ENCODE data around the gene ELMO2.
A peak's percentile ranks its signal among the peaks of the same experiment; 100 is the strongest.

The ELMO2 gene

DNA sequence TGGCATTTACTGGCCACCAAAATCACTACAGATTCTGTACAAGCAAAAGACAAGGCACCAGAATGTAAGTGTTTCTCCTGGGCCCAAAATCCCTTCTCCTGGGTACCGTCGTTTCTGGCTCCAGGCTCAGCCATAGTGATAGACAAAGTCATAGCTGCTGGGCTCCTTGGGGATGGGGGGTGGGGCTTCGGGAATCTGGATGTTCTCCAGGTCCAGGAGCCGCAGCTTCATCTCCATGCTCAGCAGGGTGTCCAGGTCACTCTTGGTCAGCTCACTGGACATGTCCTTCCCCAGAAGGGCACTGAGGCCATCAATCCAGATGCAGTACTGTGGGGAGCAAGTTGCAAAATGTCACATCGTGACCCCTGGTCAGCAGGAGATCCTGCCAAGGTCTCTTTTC lies 39.2 kb downstream of the ELMO2 start:
- no peak for DNase-seq

DNA sequence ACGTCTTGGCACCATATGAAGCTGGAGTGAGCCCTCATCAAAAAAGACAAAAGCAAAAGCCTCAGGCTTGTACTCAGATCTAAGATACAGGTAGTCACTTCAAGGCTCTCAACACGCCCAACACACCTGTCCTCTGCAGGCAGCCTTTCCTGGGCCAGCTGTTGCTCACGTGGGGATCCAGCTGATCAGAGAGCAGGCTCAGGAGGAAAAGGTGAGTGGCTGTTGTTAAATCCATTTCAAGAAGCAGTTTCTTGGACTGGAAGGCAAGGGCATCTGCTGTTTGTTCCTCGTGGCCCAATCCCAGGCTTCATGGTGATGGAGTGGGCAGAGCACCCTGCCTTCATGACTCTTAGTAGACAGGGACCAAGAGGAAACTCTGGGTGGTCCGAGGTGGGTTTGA lies 39.6 kb downstream of the ELMO2 start:
- no peak for DNase-seq

DNA sequence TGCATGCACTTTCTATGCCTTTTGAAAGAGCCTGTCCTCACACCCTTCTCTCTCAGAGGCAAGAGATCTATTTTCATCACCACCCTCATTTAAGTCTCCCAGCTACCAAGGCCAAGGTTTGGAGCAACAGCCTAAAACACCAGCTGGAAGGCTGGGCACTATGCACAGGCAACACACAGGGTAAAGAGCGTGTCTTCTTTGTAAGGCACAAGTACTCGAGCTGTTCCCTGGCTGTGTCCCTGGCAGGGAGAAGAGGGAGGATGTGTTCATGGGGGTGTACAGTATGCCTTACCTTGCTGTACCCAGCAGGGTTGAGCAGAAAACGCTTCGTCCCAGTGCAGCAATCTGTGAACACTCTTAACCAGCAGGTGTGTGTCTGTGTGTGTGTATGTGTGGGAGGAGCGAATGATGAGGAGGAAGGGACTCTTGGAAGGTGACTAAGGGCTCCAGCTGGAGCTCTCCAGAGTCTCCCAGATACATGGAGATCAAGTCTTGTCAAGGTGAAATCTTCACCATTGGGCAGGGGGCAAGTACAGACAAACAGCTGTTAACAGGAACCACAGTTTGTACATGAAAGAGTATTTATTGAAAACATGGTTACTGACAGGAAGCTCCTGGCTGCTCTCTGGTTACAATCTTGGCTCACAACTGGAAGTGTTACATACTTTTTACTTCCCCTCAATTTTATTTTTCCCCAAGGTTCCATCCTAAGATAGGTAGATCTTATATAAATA lies 40.8 kb downstream of the ELMO2 start:
- no peak for DNase-seq

DNA sequence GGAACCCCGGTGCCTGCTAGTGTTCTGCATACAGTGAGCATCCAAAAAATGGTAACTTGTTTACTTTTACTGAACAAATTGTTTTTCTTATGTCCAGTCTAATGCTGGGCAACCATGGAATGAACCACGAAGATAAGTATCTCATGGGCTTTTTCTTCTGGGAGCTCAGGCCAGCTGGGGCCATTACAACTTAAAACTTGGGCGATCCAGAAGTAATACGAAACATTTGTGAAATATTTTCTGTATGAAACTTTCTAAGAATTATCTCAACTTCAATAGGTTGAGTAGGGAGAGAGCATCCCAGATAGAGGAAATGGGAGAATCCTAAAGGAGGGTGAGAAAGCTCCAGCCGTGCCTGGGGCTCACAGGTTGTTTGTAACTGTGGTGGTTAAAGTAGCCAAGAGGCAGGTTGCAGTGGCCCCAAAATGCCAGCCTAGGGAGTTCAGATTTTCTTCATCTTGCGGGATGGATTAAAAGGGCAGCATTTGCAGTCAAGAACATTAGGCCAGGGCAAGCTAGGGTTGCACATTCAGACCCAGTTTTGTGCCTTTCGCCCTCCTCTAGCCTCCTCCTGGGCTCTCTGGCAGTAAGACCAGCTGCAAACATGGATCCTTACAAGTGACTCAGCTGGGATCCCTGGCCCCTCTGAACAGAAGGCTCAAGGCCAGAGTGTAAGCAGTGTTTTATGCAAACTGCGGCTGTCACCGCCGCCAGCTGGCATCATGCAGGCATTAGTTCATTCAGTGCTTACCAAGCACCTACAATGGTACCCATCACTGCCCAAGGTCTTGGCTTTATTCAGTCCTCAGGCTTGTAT lies 41.5 kb downstream of the ELMO2 start:
- DNase-seq, result no peak

DNA sequence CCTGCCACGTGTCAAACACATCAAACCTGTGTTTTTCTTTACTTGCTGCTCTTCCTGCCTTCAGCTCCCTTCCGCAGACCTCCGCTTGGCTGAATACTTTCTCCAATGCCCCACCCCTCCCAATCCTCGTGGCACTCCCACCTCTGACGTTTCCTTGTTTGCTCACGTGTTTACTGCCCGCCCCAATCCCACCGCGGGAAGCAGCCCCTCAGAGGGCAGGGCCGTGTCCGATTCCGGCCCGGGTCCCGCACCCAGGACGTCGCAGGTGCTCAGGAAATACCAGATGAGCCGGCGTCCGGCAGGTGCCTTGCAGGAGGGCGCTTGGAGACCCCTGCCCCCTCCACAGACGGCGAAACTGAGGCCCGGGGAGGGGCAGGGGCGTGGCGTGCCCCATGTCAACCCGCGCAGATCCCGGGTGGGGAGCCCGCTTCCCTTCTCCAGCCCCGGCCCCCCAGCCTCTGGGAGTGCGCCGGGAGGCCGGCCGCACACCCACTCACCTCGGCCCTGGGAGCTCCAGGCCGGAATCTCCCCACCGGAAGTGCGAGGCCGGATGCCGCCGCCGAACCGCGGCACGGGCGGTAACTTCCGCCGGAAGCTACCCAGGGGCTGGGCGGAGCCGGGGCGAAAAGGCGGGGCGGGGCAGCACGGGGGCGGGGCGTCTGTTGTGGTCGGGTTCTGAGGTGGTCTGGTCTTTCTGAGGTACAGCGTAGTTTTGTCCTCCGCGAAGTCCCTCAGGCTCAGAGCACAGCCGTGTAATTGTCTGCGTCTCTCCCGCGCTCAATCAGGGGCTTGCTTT lies 42.3 kb downstream of the ELMO2 start:
- peak in 1 of 2 experiments; percentile 50 for DNase-seq

DNA sequence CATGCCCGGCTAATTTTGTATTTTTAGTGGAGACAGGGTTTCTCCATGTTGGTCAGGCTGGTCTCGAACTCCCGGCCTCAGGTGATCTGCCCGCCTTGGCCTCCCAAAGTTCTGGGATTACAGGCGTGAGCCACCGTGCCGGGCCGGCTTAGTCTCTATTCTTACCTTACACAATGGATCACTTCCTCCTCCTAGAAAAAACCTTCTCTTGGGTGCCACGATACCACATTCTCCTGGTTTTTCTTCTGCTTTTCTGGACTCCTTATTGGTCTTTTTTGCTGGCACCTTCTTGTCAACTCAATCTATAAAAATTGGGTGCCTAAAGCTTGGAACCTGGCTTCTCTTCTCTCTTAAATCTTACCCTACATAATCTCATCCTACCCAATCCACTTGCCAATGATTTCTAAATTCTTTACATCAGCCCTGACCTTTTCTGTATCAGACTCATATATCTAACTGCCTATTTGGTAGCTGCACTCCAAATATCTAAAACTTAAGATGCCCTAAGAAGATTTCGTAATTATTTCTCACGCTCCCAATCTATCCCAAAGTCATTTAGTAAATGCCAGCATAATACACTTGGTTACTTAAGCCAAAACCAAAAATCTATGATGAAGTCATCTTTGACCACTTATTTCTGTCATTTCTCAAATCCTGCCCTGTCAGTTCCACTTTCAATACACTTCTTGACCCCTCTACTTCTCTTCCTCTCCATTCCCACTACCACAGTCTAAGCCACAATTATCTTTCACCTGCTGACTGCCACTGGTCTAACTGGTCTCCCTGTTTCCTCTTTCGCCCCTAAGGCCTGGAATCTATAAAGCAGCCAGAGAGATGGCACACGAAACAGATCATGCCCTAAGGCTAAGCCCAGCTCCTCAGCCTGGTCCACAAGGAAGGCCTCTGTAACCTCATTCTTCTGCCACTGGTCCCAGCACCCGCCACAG lies 43.2 kb downstream of the ELMO2 start:
- DNase-seq, result no peak

DNA sequence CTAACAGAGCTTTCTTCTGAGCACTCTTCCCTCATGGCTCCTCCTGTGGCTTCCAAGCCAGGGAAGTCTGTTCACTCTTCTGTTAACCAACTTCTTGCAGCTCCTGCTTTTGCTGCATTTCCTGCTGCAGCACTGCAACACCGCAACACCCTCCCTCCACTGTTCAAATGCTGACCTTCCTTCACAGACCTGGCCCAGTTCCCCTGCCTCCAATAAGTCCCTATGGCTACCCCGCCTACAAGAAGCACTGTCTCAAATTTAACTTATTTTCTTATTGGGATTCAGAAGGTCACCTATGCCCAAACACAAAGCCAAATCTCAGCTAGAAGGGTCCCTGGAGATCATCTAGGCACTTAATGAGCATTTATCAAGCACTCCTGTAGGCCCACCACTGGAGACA lies 44.6 kb downstream of the ELMO2 start:
- DNase-seq, result no peak

DNA sequence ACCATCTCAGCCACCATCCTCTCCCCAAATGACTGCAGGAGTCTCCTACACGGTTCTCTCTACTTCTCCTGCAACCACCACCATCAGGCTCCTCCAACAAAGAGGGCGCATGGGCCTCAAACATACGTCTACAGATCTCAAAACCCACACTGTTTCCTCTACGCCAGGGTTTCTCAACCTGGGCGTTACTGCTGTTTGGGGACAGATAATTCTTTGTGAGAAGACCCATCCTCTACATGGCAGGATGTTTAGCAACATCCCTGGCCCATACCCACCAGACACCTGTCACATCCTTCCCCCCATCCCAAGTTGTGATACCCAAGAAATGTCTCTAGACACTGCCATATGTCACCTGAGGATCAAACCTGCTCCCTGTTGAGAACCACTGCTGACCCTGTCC lies 45.0 kb downstream of the ELMO2 start:
- DNase-seq, result no peak

DNA sequence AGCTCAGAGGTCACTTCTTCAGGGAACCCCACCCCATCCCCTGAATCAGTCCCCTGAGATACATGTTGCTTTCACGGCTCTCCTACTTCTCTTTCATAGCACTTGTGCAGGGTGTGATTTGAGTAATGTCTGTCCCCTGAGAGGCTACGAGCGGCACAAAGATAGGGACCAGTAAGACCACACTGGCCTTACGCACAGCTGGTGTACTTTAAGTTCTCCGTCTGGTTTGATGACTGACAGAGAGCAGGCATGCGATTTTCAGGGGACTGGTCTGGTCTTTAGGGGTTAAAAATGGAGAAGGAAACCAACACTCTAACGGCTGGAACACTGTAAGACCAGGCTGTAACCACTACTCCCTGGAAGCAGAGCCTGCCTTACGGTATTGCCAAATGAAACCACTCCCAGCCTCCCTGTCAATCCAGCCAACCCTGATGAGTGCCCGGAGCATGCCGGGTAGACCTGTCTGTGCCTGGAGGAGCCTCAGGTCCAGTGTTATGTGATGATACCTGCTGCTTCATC lies 47.1 kb downstream of the ELMO2 start:
- no peak for DNase-seq

DNA sequence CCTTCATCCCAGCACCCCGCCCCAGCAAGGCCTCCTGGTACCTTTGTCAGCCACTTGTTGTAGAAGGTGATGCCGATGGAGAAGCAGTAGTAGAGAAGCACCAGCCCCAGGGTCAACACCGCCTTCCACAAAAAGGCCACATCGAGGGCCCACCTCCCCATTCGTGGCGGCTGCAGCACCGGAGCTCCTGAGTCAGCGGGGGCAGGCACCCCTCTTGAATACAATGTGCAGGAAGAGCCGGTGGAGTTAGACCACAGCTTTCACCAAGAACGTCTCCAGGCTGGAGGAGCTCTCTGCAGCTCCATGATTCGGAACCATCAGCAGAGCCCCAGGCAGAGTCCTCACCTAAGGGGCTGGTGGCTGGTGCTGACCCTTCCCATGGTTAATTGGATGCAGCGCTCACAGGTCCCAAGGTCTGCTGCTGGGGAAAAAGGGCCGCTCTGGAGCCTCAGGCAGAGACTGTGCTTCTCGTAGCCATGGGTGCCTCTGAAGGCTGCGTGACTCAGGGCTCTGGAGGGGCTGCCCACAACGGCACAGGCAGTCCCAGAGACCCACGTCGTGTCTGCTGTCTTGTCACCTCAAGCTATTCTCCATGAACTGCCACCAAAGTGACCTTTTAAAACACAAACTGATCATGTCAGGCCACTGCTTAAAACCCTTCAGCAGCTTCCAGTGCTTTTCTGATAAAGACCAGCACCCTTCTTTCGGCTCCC lies 47.9 kb downstream of the ELMO2 start:
- DNase-seq, result no peak

DNA sequence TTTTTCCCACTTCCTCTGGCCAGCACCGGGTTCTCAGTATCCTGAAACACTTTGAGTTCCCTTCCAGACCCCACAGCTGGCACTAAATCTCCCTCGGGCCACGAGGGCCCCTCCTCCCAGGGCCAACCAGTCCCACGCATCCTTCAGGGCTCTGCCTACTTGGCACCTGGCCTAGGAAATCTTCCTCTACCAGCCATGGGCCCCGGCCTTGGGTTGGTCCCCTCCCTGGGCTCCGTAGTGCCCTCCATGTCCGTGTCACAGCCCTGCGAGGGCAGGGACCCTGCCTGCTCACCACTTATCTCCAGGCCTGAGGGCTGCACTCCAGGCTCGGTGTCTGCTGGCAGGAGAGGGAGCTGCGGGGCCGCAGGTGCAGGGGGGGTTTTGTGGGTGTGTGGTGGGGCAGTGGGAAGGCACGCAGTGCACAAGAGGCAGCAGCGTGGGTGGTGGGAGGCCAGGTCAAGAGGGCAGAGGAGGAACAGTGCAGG lies 49.3 kb downstream of the ELMO2 start:
- DNase-seq, result no peak

DNA sequence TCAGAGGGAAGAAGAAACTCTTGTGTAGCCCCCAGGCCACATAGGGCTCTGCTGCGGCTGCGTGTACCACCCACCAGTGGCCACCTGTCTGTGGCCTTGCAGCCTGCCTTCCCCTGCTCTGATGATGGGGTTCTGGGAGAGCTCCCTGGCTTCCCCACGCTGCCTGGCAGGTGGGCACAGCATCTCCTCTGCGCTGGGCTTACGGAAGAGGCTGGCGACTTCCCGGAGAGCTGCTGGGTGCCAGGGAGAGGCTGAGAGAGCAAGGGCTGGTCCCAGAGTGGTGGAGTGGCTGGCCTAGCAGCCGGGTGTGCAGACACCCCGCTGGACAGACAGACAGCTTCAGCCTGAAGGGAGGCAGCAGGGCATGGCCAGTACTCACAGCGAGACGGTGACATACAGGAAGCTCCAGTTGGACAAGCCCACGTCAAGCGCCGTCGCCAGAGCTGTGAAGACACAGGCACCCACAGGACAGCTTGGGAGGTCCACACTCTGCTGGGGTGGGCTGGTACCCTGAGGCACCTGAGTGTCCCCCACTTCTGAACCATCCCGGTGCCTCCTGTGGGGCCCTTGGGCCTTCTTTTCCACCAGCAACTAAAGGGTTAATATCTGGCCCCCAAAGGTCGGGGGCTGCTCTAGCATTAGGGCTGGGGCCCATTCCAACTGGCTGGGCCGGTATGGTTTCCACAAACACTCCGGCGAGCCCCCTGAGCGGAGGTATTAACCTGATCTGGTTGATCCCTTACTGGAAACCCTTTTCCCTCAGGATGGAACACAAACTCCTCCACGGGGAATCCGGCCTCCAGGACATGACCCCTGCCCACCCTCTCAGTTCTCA lies 50.0 kb downstream of the ELMO2 start:
- no peak for DNase-seq

DNA sequence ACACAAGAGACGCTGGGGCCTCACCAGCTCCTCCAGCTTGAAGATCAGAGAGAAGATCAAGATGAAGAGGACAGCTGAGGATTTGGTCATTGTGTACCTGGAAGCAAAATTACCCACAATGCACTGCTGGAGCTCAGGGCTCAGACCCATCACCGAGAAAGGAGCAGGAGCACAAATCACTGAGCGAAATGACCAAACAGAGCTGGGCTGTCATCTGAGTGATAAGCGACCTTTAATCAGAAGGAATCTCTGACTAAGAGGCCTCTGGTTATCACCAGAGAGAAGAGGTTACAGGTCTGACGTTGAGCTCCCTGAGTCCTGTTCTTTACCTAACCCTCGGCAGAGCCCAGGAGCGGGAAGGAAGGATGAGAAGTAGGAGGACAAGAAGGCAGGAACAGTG lies 50.6 kb downstream of the ELMO2 start:
- DNase-seq, result no peak

DNA sequence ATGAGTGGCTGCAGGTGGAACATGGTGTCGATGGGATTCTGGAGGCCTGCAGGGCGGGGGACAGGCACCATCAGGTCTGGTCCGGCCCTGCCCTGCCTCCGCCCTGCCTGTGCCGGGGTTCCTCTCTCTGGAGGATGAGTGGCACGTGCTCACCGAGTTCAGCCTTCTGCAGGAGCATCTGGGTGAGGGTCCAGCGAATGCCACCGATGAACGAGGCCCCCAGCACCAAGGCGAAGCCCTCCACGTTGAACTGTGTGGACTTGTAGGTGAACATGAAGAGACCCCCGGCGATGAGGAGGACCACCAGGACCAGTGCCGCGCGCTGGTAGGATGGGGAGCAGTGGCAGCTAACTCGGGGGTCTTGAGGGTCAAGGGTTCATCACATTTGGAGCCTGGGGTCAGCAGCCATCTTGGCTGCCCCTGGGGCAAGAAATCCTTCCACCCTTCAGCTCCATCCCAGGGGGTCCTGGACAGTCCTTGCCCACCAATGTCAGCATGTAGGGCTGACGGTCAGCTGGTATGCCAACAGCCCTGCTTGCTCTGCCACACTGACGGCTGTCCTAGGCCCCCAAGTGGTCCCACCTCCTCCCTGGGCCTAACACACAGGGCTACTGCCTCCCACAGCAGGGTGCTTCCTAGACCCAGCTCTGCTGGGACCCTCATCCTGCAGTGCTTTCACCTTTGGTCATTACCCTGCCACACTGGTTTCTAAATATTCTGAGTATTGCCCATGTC lies 51.3 kb downstream of the ELMO2 start:
- no peak for DNase-seq

DNA sequence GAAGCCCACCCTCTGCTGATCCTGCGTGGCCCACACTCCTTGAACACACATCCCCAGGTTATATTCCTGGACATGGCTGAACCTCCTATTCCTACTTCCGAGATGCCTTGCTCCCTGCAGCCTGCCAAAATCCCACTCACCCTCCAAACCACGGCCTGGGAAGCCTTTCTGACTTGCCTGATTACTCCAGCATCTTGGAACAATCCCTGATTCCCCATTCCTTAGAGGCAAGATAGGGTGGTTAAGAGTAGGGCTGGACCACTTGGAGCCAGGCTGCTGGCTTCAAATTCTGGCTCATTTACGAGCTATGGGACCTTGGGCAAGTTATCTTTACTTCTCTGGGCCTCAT lies 52.2 kb downstream of the ELMO2 start:
- DNase-seq, result no peak

DNA sequence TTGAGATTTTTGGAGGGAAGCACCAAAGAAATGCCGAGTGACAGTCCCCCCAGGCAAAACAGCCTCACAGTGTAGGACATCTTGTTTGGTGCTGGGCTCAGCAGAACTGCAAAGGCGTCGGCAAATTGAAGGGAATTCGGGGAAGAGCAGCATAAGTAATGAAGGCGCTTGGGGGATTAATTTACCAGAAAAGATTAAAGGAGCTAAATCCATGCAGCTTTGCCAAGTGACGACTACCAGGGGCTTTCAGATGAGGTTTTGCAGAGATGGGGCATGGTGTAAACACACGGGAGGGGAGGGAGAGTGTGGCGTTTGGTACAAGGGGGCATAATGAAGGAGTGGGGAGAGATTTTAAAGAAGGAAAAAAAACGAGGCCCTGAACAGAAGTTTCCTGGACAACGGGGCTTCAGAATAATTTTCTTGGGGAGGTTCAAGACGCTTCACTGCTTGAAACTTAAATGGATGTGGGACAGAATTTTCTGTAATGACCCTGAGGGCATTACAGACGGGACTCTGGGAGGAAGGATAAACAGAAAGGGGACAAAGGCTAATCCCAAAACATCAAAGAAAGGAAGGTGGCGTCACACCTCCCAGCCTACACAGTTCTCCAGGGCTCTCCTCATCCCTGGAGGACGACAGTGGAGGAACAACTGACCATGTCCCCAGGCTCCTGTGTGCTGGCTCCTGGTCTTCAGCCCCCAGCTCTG lies 52.8 kb downstream of the ELMO2 start:
- no peak for DNase-seq

DNA sequence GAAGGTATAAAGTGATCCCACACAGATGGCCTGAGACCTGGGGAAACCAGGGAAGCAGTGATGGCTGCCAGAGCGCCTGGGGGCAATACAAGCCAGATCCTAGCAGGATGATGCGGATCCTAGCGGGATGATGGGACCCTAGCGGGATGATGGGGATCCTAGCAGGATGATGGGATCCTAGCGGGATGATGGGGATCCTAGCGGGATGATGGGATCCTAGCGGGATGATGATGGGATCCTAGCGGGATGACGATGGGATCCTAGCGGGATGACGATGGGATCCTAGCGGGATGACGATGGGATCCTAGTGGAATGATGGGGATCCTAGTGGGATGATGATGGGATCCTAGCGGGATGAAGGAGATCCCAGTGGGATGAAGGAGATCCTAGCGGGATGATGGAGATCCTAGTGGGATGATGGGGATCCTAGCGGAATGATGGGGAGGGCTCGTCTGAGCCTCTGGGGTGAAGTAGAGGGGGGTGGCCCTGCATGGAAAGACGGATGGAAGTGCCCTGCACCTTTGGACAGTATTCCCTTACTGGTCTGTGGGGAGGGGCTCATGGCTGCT lies 54.0 kb downstream of the ELMO2 start:
- DNase-seq, result no peak

DNA sequence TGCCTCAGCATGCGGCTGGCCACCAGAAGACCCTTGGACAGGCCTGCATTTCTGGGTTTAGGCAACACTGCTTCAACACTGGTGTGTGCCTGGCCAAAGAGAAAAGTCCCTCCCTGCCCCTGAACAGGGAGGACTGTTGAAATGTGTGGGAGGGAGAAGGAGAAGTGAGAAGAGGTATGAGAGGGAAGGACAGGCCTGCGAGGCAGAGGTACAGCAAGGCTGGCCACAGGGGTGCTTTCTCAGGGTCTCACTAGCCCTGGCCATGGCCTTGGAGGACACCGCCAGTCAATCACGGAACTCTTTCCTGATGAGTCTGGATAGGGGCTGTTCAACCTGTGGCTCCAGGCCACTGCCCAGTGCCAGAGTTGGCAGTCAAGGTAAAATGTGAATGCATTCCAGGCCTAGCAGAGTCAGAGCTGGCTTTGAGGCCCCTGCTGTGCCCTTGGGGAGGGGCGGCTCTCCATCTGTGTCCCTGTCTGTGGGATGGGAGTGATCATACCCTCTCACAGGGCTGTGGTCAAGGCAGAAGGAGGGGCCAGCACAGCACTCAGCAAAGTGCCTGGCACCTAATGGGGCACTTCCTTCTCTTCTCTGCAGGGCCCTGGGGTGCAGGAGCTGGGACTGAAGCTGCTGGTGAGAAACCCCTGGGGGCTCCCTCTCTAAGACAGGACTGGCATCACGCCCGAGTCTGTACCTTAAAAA lies 54.9 kb downstream of the ELMO2 start:
- DNase-seq, result no peak

Measured in NCI-H187 (cell line).